Motor neuron (in vitro differentiated cells): ENCODE data around the gene ZNF217. TPM values are rescaled to one million over a fixed set of nuclear protein-coding genes. Genes with fewer than 3 reads are reported as not detected.
"Not testable (repeated sequence)": the region's sequence is repeated elsewhere in the genome, so short reads cannot be mapped to it uniquely, and the experiment has no call there.

Source experiments
- ATAC-seq, 8 experiments: fragments of 200-7000 bp; cut with Tn5 transposase; replicated peaks in 6 of 8; 2 replicates each; pipeline ENCODE4 v1.8.0; 2021; ENCODE audit warnings: mild to moderate bottlenecking in 8 of 8, moderate library complexity in 8 of 8
- H3K27ac ChIP-seq, 2 donors: fragments of 250-450 bp; sonication (Bioruptor Pico); 2 replicates each; pipeline ENCODE4 v1.9.0; 2021; ENCODE audit warnings: antibody characterized with exemption in 2 of 2, mild to moderate bottlenecking in 2 of 2, moderate library complexity in 1 of 2
- H3K4me1 ChIP-seq, 2 donors: fragments of 250-450 bp; sonication (Bioruptor Pico); replicated peaks in 1 of 2; 2 replicates each; pipeline ENCODE4 v1.6.1; 2021; ENCODE audit warnings: antibody characterized with exemption in 2 of 2, mild to moderate bottlenecking in 2 of 2, moderate library complexity in 1 of 2
- H3K4me3 ChIP-seq, 5 donors: fragments of 250-450 bp; sonication (Bioruptor Pico); 2 replicates each; pipeline ENCODE4 v1.9.0; 2021; ENCODE audit warnings: antibody characterized with exemption in 5 of 5, mild to moderate bottlenecking in 5 of 5, moderate library complexity in 4 of 5
- WGBS, 10 experiments: fragments of 450-650 bp; shearing (Covaris generic); methylation state at CpG; one replicate each; pipeline ENCODE4 v1.0.0; 2022; 5-methylcytosine and 5-hydroxymethylcytosine counted together
- in situ Hi-C, 9 experiments: fragments of 400-800 bp; cut with MboI; loops; one replicate each; pipeline ENCODE4 v1.15.0; 2021; ENCODE audit warnings: low sequenced_read_pairs in 9 of 9, low pct_unique_long_range_greater_than_20kb in 2 of 9; ENCODE audit not compliant: unreplicated experiment in 9 of 9
- total RNA-seq, 8 experiments: library from RNA; unstranded; fragments of 300-600 nt; gene quantifications; 2 replicates each; pipeline versions ENCODE4 v1.2.3 to v1.2.4, GENCODE V29; 2022

Gene ZNF217
- total RNA-seq = 10 to 100 TPM in 4 of 8 experiments, 1 to 10 TPM in 4; 5.2 to 51.5 (median 13.2) TPM

DNA sequence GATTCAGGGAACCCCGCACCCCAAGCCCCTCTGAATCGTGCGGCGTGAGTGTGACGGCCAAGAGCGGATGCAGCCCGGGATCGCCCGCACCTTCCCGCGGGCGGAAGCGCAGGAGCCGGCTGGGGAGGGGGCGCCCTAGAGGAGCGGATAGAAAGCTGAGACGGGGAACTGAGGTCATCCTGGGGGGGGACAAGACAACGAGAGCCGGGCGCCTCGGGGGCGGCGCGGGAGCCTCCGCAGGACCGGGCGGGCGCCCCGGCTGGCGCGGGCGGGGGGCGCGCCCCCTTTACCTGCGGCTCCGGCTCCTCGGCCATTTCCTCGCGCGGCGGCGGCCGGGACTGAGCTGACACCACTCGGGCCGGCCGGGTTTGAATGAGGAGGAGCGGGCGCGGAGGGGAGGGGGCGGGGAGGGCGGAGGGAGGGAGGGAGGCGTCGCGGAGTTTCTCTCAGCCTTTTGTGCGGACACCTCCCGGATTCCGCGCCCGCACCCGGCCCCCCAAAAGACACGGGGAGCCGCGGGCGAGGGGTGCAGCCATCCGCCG lies at the start of gene ZNF217:
TSS of gene ZNF217 (minus strand) at position 374 of the 542 bp plus-strand sequence. CDS start 11,013 bp downstream, outside the sequence.
- peak within 1 kb of the TSS; percentile 67 to 84 for H3K27ac ChIP-seq
- in situ Hi-C loops = loop anchor here (25.0 kb wide), 5 partner anchors 219 to 594 kb away; partner anchors contain the start of gene BCAS1 (in 4 of the 9)
- no CpG with 5 or more reads among the region's 66 CpGs for WGBS, 10 experiments

DNA sequence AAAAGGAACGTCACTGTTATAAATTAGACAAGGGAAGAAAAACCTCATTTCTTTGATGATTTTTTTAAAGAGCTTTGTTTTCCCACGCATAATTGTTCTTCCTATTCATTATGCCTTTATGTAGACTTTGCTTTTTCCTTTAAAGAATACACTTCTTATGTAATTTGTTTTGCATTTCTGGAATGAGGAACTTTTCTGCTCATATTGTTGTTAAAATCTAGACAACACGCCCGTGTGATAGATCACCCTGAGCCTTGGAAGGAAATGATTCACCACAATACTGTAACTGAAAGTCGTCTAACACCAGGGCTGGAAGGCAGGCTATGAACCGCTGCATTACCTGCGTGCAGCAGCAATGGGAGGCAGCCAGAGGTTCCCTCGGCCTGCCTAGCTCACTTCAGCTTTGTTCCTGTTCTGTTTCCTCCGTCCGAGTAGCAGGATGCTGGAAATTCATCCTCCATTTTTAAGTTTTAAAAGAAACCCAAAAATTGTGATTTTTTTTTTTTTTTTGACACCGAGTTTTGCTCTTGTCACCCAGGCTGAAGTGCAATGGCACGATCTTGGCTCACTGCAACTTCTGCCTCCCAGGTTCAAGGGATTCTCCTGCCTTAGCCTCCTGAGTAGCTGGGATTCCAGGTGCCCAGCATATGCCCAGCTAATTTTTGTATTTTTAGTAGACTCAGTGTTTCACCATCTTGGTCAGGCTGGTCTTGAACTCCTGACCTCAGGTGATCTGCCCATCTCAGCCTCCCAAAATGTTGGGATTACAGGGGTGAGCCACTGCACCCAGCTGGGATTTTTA lies 49.6 kb upstream of the ZNF217 start:
- no peak overlapping the region for H3K4me3 ChIP-seq
- 13 to 62% (median 37%) methylated on average over 2 to 12 of the region's 12 CpGs for WGBS, 10 experiments
- H3K27ac ChIP-seq = no peak overlapping the region
- in situ Hi-C loops = no loop called here
- ATAC-seq = peak; percentile 76 to 99 (median 87)
- H3K4me1 ChIP-seq = peaks cover 12 to 14% of the 10 kb centered on the region in 2 donors

More for the DNA sequence above, at the start of gene ZNF217:
- peak; percentile 30 to 66 (median 58) for ATAC-seq
- Histone ChIP-seq H3K4me1 (peaks cover 14 to 39% of the 10 kb centered on the region in 2 donors), H3K4me3 (peak within 1 kb of the TSS; percentile 51 to 65 (median 60))

DNA sequence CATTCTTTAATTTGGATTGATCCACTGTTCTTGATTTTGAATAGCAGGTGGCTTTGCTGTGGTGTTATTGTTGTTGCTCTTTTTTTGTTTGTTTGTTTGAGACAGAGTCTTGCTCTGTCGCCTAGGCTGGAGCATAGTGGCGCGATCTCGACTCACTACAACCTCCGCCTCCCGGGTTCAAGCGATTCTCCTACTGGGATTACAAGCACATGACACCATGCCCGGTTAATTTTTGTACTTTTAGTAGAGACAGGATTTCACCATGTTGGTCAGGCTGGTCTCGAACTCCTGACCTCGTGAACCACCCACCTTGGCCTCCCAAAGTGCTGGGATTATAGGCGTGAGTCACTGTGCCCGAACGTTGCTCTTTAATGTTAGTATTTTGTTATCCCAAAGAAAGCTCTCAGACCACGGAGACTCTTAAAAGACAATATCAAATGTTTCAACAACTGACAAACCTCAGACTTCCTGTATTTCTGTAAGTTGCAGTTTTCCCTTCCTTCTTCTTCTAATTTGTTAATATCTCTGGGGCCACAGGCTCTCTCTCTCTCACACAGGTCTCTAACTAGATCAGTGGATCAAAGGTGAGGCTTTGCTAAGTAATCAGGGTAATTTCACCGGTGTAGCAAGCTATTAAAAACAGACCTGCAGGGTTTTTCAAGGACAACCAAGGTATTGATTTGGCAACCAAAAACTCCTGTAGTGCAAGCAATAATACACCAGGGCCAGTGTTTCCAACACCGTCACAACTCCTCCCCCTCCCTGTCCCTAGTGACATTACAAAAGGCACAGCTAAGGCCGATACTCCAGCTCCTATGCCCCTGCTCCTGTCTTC lies 48.8 kb upstream of the ZNF217 start:
- no peak overlapping the region for H3K27ac ChIP-seq
- peaks cover 12 to 14% of the 10 kb centered on the region in 2 donors for H3K4me1 ChIP-seq
- H3K4me3 ChIP-seq = no peak overlapping the region
- in situ Hi-C loops = no loop called here
- peak; percentile 72 to 97 (median 95) for ATAC-seq
- WGBS, 10 experiments = 10 to 85% (median 64%) methylated on average over 1 to 17 of the region's 17 CpGs

DNA sequence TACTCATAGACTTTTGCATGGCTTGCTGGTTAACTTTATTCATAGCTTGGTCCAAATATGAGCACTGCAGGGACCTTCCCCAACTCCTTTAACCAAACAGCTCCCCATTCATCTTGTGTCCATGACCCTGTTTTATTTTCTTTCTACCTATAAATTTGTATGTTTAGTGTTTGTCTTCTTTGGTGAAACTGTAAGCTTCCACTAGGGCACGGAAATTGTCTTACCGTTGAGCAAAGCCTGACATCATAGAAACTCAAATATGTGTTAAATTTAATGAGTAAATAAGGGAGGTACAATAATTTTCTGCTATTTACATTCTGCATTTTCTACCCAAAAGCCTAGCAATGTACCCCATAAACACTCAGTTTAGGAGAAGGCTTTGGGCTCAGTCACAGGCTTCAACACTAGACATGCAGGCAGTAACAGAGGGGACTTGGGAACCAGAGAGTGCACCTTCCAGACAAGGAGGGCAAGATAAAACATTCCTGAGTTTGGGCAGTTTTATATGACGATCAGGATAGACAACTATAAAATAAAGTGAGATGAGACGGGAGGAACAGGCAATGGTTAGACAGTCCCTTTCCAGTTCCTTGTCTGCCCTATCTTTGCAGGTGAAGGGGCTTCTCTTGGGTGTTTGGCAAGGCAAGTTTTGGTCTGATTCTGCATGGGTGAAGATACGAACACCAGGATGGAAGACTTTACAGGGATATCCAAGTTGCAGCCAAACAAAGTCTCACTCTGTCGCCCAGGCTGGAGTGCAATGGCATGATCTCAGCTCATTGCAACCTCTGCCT lies 46.2 kb upstream of the ZNF217 start:
- peaks cover 12 to 14% of the 10 kb centered on the region in 2 donors for H3K4me1 ChIP-seq
- no peak overlapping the region for H3K27ac ChIP-seq
- in situ Hi-C loops = no loop called here
- no peak for ATAC-seq
- no peak overlapping the region for H3K4me3 ChIP-seq
- WGBS, 10 experiments = 64 to 98% (median 86%) methylated on average over 1 to 6 of the region's 6 CpGs

DNA sequence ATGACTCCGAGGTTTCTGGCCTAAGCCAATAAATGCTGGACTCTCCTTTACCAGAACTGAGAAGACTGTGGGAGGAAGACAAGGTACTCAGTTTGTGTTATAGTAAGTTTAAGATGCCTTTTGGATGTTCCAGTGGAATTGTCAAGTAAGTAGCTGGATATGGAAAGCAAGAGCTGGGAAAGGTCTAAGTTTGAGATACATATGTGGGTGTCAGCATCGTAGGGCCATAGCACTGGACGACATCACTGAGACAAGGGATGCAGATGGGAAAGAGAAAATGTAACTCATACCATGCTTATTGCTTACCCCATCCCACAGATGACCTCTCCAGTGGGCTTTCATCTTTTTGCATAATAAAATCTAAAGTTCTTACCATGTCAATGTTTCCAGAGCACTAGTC lies 45.5 kb upstream of the ZNF217 start:
- in situ Hi-C loops = no loop called here
- WGBS, 10 experiments = 50 to 100% (median 96%) methylated on average over 1 to 3 of the region's 3 CpGs; no CpG with 5 or more reads in 3 of the 10 experiments

DNA sequence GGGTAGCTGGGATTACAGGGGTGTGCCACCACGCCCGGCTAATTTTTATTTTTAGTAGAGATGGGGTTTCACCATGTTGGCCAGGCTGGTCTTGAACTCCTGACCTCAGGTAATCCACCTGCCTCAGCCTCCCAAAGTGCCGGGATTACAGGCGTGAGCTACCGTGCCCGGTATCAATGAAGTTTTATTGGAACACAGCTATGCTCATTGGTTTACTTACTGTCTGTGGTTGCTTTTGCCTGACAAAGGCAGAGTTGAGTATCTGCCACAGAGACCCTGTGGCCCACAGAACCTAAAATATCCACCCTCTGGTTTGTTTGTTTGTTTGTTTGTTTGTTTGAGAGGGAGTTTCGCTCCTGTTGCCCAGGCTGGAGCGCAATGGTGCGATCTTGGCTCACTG lies 43.7 kb upstream of the ZNF217 start:
- H3K4me1 ChIP-seq, ATAC-seq, H3K27ac ChIP-seq, in situ Hi-C loops, H3K4me3 ChIP-seq: not testable (repeated sequence)
- whole genome bisulfite sequencing, 10 experiments = 93 to 100% (median 100%) methylated on average over 1 to 9 of the region's 9 CpGs; no CpG with 5 or more reads in 4 of the 10 experiments

More for the DNA sequence above, 45.5 kb upstream of the ZNF217 start:
- Histone ChIP-seq H3K27ac (no peak overlapping the region), H3K4me1 (peaks cover 12 to 14% of the 10 kb centered on the region in 2 donors), H3K4me3 (no peak overlapping the region)
- no peak for ATAC-seq

DNA sequence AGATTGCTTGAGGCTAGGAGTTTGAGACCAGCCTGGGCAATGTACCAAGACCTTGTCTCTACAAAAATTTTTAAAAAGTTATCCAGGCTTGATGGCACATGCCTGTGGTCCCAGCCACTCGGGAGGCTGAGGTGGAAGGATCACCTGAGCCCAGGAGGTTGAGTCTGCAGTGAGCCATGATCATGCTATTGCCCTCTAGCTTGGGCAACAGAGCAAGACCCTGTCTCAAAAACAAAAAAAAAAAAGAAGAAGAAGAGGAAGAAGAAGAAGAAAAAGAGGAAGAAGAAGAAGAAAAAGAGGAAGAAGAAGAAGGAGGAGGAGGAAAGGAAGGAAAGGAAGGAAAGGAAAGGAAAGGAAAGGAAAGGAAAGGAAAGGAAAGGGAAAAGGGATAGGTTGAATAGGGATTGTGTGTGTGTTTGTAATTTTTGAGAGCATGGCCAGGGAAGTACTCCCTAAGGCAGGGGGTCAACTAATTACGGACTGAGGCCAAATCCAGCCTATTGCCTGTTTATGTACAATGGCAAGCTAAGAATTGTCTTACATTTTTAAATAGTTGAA lies 43.0 kb upstream of the ZNF217 start:
- 53 to 90% (median 75%) methylated on average over 1 to 2 of the region's 2 CpGs; no CpG with 5 or more reads in 1 of the 10 experiments for WGBS, 10 experiments
- H3K4me3 ChIP-seq = no peak overlapping the region
- no peak for ATAC-seq

DNA sequence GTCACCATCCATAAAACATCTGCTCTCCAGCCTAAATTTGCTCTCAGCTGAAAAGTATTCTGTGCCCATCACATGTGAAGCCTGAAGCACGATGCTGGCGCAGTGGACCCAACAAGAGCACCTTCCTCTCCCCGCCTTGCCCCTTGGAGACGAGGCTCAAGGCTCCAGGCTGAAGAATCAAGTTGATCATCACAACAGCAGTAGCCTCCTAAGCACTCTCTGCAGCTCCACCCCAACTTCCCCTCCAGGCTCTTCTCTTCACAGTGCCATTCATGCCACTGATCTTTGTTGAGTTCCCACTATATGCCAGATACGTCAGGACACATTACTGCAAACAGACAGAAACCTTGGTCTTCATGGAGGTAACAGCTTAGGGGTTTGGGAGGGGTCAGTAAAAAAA lies 41.6 kb upstream of the ZNF217 start:
- H3K4me1 ChIP-seq = no peaks in the 10 kb centered on the region
- H3K4me3 ChIP-seq = no peak overlapping the region
- H3K27ac ChIP-seq = no peak overlapping the region
- WGBS, 10 experiments = 60 to 100% (median 83%) methylated on average over 1 to 5 of the region's 5 CpGs; no CpG with 5 or more reads in 3 of the 10 experiments
- in situ Hi-C loops = no loop called here
- no peak for ATAC-seq

More for the DNA sequence above, 43.0 kb upstream of the ZNF217 start:
- in situ Hi-C loops = no loop called here
- Histone ChIP-seq H3K4me1 (no peaks in the 10 kb centered on the region), H3K27ac (no peak overlapping the region)

DNA sequence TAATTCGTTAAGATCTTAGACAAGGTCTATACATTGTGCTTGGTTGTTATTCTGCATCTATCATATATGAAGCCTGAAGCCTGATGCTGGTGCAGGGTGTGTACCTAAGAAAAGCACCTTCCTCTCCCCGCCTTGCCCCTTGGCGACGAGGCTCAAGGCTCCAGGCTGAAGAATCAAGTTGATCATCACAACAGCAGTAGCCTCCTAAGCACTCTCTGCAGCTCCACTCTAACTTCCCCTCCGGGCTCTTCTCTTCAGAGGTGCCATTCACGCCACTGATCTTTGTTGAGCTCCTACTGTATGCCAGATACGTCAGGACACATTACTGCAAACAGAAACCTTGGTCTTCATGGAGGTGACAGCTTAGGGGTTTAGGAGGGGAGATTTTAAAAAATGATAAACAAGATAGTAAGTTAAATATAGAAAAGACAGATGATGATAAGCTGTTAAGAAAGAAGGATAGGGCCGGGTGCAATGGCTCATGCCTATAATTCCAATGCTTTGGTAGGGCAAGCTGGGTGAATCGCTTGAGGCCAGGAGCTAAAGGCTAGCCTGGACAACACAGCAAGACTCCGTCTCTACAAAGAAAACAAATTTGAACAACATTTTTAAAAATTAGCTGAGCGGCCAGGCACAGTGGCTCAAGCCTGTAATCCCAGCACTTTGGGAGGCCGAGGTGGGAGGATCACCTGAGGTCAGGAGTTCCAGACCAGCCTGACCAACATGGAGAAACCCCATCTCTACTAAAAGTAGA lies 38.4 kb upstream of the ZNF217 start:
- no peak for ATAC-seq
- H3K27ac ChIP-seq = no peak overlapping the region
- no peak overlapping the region for H3K4me3 ChIP-seq
- 71 to 97% (median 92%) methylated on average over 3 to 10 of the region's 12 CpGs for WGBS, 10 experiments
- no peaks in the 10 kb centered on the region for H3K4me1 ChIP-seq
- in situ Hi-C loops = no loop called here

DNA sequence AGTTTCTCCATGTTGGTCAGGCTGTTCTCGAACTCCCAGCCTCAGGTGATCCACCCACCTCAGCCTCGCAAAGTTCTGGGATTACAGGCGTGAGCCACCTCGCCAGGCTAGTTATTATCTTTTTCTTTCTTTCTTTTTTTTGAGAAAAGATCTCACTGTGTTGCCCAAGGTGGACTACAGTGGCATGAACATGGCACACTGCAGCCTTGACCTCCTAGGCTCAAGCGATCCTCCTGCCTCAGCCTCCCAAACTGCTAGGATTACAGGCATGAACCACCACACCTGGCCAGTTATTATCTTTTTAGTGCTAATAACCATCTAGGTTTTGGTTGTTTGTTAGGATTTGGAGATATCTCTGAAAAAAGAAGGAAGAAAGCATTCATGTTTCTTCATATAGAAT lies 35.8 kb upstream of the ZNF217 start:
- no peak overlapping the region for H3K27ac ChIP-seq
- no peak overlapping the region for H3K4me3 ChIP-seq
- no peaks in the 10 kb centered on the region for H3K4me1 ChIP-seq
- no peak for ATAC-seq
- 80 to 100% (median 100%) methylated on average over 1 to 3 of the region's 5 CpGs; no CpG with 5 or more reads in 4 of the 10 experiments for WGBS, 10 experiments
- in situ Hi-C loops = no loop called here

DNA sequence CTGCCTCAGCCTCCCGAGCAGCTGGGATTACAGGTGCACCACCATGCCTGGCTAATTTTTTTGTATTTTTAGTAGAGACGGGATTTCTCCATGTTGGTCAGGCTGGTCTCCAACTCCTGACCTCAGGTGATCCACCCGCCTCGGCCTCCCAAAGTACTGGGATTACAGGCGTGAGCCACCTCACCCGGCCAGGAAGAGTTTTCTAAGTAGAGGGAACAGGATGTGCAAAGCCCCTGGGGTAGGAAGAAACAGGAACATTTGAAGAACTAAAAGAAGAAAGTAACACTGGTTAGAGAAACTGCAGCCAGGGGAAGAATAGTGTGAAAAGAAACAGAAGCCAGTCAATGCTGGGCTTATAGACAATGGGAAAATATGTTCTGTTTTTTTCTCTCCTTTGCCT lies 35.1 kb upstream of the ZNF217 start:
- ATAC-seq, H3K4me1 ChIP-seq, in situ Hi-C loops, H3K27ac ChIP-seq, H3K4me3 ChIP-seq: not testable (repeated sequence)
- 90 to 100% (median 96%) methylated on average over 2 to 5 of the region's 6 CpGs; no CpG with 5 or more reads in 3 of the 10 experiments for WGBS, 10 experiments
